GM19351 (cell line): ENCODE measurements around the gene STX8.

Source experiments
- ATAC-seq: cut with Tn5 transposase; IDR thresholded peaks from one replicate; pipeline ENCODE4 v1.9.1; 2021; ENCODE audit warnings: mild to moderate bottlenecking, moderate library complexity; ENCODE audit not compliant: unreplicated experiment

Gene STX8

GRCh38 chr17:9231449-9232154 lies 344.0 kb downstream of the STX8 start:
- ATAC-seq, result no peak

GRCh38 chr17:9230861-9231260 lies 344.8 kb downstream of the STX8 start:
- no peak for ATAC-seq

DNA sequence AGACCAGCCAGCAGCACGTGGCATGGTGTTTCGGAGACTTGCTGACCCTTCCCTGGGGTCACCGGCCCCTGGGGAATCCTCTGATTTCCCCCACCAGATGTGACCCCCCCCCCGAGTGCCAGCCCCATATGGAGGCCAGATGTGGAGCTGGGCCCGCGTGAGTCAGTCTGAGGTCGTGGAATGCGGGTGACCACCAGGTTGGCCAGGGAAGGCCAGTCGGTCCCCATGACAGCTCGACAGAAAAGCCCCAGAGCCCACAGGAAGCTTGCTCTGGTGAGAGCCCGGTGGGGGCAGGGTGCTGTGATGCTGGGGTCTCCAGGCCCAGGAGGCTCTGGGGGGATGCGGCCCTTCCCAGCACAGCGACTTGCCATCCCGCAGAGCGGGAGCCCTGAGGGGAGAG lies 345.3 kb downstream of the STX8 start:
- ATAC-seq, result no peak

DNA sequence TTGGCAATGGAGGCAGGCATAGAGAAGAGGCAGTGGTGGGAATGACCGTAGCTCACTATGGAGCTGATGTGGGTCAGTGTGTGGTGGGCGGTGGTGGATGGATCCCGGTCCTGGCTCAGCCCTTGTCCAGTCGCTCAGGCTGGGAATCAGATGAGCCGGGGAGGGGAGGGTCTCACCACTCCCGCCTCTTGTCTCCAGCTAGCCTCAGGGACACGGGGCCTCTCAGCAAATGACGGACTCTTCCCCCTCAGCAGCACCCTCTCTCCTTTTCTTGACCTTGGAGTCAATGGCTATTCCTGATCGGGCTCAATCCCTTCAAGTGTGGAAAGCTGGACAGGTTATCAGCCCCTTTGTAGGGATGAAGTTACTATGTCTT lies 345.8 kb downstream of the STX8 start:
- ATAC-seq, result no peak

GRCh38 chr17:9229160-9229825 lies 346.3 kb downstream of the STX8 start:
- no peak for ATAC-seq

- ATAC-seq, result no peak
These were observed 347.0 kb downstream of the STX8 start for GRCh38 chr17:9228408-9229159.

DNA sequence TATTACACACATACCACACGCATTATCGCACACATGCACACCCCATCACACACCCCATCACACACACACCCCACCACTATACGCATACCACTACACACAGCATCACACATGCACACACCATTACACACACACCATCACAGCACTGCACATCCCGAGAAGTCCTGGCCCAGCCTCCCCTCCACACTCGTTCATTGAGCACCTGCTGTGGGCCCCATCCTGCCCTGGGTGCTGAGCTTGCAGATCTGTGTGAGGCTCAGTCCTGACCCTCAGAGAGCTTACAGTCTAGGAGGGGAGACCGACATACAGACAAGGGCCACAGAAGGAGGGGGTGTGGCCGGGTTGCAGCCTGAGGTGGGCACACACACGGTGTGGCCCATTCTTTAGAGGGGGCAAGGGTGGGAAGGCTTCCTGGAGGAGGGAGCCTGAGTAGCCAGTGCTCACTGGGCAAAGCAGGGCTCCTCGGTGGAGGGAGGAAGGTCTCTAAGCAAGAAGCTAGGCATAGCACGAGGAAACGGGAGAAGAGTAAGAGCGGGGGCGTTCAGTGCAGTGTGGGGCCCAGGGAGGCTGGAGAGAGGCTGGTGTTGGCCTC lies 347.7 kb downstream of the STX8 start:
- ATAC-seq, result no peak

- ATAC-seq, result no peak
These were observed 348.9 kb downstream of the STX8 start for GRCh38 chr17:9226794-9227135.

DNA sequence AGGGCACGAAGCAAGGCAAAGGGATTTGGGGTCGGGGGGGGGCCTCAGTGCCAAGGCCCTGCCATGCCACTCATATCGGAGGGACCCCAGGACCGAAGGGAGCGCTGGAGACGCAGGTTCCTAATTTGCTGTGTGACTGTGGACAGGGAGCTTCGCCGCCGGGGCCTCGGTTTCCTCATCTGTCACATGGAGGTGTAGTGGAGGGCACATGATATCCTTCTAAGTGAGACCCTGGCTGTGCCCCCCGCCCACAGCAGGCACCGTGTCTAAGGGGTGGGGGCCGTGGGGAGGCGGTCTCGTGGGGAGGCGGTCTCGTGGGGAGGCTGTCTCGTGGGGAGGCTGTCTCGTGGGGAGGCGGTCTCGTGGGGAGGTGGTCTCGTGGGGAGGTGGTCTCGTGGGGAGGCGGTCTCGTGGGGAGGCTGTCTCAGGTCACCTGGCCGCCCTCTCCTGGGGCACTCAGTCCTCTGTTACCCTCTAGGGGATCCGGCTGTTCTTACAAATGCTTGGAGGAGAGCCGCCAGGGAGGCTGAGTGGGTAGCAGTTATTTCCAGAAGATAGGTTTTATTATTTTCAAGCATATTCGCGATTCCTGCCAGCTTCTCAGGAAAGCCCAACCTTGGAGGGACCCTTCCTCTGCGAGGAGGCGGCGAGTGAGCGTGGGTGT lies 349.4 kb downstream of the STX8 start:
- no peak for ATAC-seq

DNA sequence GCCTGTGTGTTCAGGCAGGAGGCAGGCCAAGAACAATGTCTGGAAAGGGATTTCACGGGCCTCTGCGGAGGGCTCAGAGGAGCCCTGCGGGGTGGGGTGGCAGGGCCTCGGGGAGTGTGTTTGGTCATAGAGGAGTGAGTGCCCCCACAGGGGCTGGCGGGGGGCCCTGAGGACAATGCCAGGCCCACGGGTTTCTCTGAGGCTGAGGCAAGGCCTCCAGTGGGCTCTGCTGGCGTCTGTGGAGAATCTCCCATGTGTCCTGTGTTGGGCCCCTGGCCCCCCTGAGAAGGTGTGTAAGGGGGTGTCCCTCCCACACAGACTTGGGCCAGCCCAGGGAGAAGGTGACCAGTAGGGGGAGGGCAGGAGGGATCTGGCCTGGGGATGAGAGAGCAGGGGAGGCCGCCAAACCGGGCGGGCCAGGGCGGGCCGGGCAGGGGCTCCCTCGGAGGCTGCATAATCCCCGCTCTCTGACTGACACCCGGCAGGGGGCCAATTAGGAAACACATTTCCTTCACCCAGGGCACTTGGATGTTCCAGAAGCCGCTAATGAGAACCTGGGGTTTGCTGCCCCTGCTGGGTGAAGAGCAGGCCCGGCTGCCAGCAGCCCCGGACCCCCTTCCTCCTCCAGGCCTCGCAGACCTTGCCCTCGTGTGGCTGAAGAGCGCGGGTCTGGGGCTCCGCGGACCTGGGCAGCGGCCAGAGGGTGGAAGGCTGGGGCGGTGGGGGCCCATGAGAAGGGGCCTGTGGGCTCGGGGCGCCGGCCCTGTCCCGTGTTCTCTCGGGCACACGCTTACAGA lies 350.1 kb downstream of the STX8 start:
- ATAC-seq, result no peak

DNA sequence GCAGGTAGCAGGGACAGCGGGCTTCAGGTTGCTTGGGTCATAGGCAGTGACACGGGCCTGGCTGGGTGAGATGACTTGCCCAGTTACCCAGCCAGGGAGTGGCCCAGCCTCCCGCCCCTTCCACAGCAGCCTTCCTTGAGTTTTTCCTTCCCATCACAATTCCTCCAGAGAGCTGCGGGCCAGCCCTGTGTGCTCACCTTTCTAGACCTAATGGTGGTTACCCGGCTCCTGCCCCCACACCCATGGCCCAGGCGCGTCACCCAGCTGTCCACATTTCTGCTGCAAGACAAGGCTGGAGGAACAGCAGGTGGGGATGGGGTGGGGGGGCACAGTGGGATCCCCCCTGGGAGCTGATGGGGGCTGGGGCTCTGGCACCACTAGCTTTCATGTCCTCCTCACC lies 351.1 kb downstream of the STX8 start:
- ATAC-seq, result no peak

DNA sequence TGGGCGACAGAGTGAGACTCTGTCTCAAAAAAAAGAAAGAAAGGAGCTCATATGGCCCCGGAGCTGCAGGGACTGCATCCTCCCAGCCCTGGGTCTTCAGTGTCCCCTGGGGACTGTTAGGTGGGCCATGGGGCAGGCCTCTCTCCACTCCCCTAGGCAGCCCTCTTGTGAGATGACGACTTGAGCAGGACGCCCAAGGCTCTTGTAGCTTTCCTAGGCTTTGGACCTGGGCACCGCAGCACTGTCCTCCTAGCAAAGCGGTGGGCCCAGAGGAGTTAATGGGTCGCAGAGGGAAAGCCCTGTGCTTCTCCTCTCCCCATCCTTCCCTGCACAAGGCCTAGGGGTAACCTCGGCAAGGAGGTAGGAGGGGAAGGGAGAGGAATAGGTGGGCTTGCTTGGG lies 352.1 kb downstream of the STX8 start:
- ATAC-seq, result no peak

- no peak for ATAC-seq
These were observed 353.8 kb downstream of the STX8 start for GRCh38 chr17:9221922-9222180.

- no peak for ATAC-seq
These were observed 354.3 kb downstream of the STX8 start for GRCh38 chr17:9221147-9221921.

GRCh38 chr17:9220398-9221146 lies 355.0 kb downstream of the STX8 start:
- no peak for ATAC-seq

- no peak for ATAC-seq
These were observed 355.8 kb downstream of the STX8 start for GRCh38 chr17:9219631-9220397.

DNA sequence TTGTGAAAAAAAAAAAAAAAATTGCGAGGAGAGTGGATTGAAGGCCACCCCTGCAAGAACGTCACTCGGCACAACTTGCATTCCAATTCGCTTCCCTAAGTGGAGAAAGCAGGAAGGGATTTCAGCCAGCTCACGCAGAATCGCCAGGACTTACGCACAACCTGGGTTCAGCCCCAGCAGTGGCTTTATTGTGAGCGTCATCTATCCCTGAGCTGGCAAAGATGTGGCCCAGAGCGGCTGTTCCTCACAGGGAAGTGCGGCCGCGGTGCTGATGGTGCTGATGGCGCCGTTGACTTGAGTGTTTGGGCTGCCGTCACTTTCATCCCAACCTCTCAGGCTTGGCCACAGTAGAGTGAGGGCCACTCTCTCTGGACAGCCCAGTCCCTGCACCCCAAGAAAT lies 356.7 kb downstream of the STX8 start:
- no peak for ATAC-seq

- ATAC-seq, result no peak
These were observed 357.5 kb downstream of the STX8 start for GRCh38 chr17:9218064-9218635.
